IMR-90 (cell line): ENCODE data around the gene BRD4. TPM values are rescaled to one million over a fixed set of nuclear protein-coding genes. Genes with fewer than 3 reads are reported as not detected.
A peak's percentile ranks its signal among the peaks of the same experiment; 100 is the strongest.

Experiments
- ATAC-seq: fragments of 200-7000 bp; cut with Tn5 transposase; 2 replicates; pipeline ENCODE4 v1.9.1; 2020; ENCODE audit warnings: low read depth, mild to moderate bottlenecking, moderate library complexity
- BruUV-seq: library from RNA; stranded (reverse); fragments of 400-500 nt; replicated peaks from 2 replicates; lab custom pipeline; 2021; lab: Mats Ljungman, UMichigan
- CTCF ChIA-PET: fragments of 300-600 bp; formaldehyde crosslinking; extraction: SDS; loops from one replicate; lab custom pipeline; 2021; ENCODE audit warnings: antibody characterized with exemption; lab: Yijun Ruan, JAX
- POLR2A ChIA-PET: fragments of 300-600 bp; sonication (Branson Sonifier 250); formaldehyde crosslinking; loops from one replicate; lab custom pipeline; 2022; ENCODE audit warnings: antibody characterized with exemption; ENCODE audit not compliant: unreplicated experiment; lab: Charles Lee
- DNase-seq: peaks from one replicate; pipeline ENCODE4 v3.0.0; 2013
- H2AFZ ChIP-seq: replicated peaks from 2 replicates; pipeline ENCODE3; 2013; ENCODE audit warnings: low read length, mild to moderate bottlenecking; ENCODE audit not compliant: poor library complexity
- H2AK5ac ChIP-seq: 2 replicates; pipeline ENCODE4 v1.6.1; 2013; ENCODE audit warnings: low read depth, low read length, inconsistent platforms
- H2AK9ac ChIP-seq: replicated peaks from 2 replicates; pipeline ENCODE3; 2013; ENCODE audit warnings: mild to moderate bottlenecking, low read depth, low read length, moderate library complexity; ENCODE audit not compliant: poor library complexity
- H2BK120ac ChIP-seq: 2 replicates; pipeline ENCODE4 v1.6.1; 2013; ENCODE audit warnings: low read depth, low read length, inconsistent platforms
- H2BK15ac ChIP-seq: 3 replicates; pipeline ENCODE4 v1.6.1; 2013; ENCODE audit warnings: low read depth, low read length, inconsistent platforms
- H2BK20ac ChIP-seq: 2 replicates; pipeline ENCODE4 v1.6.1; 2013; ENCODE audit warnings: low read depth, mild to moderate bottlenecking, inconsistent platforms, low read length, moderate library complexity
- H2BK5ac ChIP-seq: 2 replicates; pipeline ENCODE4 v1.6.1; 2013; ENCODE audit warnings: mild to moderate bottlenecking, low read depth, low read length, inconsistent platforms; ENCODE audit not compliant: poor library complexity, severe bottlenecking
- H3K14ac ChIP-seq: replicated peaks from 2 replicates; pipeline ENCODE4 v1.6.1; 2013; ENCODE audit warnings: low read depth, low read length, inconsistent platforms
- H3K18ac ChIP-seq: 2 replicates; pipeline ENCODE4 v1.6.1; 2013; ENCODE audit warnings: low read depth, low read length, control low read depth
- H3K23ac ChIP-seq: 2 replicates; pipeline ENCODE4 v1.6.1; 2013; ENCODE audit warnings: low read depth, low read length, inconsistent platforms
- H3K27ac ChIP-seq: 2 replicates; pipeline ENCODE4 v1.5.1; 2013; ENCODE audit warnings: mild to moderate bottlenecking, control low read depth, low read length; ENCODE audit not compliant: insufficient read depth
- H3K27me3 ChIP-seq: 2 replicates; pipeline ENCODE4 v1.6.1; 2013; ENCODE audit warnings: low read length; ENCODE audit not compliant: control insufficient read depth, insufficient read depth
- H3K36me3 ChIP-seq: 2 replicates; pipeline ENCODE4 v1.6.1; 2013; ENCODE audit warnings: low read length, mixed read lengths; ENCODE audit not compliant: control insufficient read depth, insufficient read depth
- H3K4ac ChIP-seq: 2 replicates; pipeline ENCODE4 v1.6.1; 2013; ENCODE audit warnings: low read depth, low read length, inconsistent platforms
- H3K4me1 ChIP-seq: 2 replicates; pipeline ENCODE4 v1.6.1; 2013; ENCODE audit warnings: low read length, mixed read lengths; ENCODE audit not compliant: control insufficient read depth, insufficient read depth
- H3K4me2 ChIP-seq: 2 replicates; pipeline ENCODE4 v1.6.1; 2013; ENCODE audit warnings: low read depth, mild to moderate bottlenecking, control low read depth, low read length, moderate library complexity
- H3K4me3 ChIP-seq: 2 replicates; pipeline ENCODE4 v1.5.1; 2013; ENCODE audit warnings: low read depth, mild to moderate bottlenecking, control low read depth, low read length, moderate library complexity; ENCODE audit not compliant: insufficient read depth
- H3K56ac ChIP-seq: 2 replicates; pipeline ENCODE4 v1.6.1; 2013; ENCODE audit warnings: low read length, inconsistent platforms; ENCODE audit not compliant: insufficient read depth; ENCODE audit errors: extremely low read depth
- H3K79me1 ChIP-seq, 2 experiments: 2 replicates each; pipeline ENCODE4 v1.6.1; 2013; ENCODE audit warnings: low read length in 2 of 2, inconsistent platforms in 1 of 2, low read depth in 1 of 2
- H3K9ac ChIP-seq: 2 replicates; pipeline ENCODE4 v1.6.1; 2013; ENCODE audit warnings: low read depth, low read length, control low read depth
- H3K9me1 ChIP-seq: 2 replicates; pipeline ENCODE4 v1.6.1; 2013; ENCODE audit warnings: low read length, inconsistent platforms; ENCODE audit not compliant: insufficient read depth
- H3K9me3 ChIP-seq: 2 replicates; pipeline ENCODE4 v1.6.1; 2013; ENCODE audit warnings: low read length; ENCODE audit not compliant: control insufficient read depth, insufficient read depth
- H4K20me1 ChIP-seq: 2 replicates; pipeline ENCODE4 v1.6.1; 2013; ENCODE audit warnings: low read length, inconsistent platforms; ENCODE audit not compliant: insufficient read depth
- H4K5ac ChIP-seq: 2 replicates; pipeline ENCODE4 v1.6.1; 2013; ENCODE audit warnings: mild to moderate bottlenecking, low read depth, low read length, control low read depth
- H4K8ac ChIP-seq, 2 experiments: 2 replicates each; pipeline ENCODE4 v1.6.1; 2013; ENCODE audit warnings: low read depth in 2 of 2, low read length in 2 of 2, control low read depth in 1 of 2, inconsistent platforms in 1 of 2
- H4K91ac ChIP-seq: 2 replicates; pipeline ENCODE4 v1.6.1; 2013; ENCODE audit warnings: low read depth, low read length, inconsistent platforms; ENCODE audit not compliant: insufficient read depth
- BHLHE40 ChIP-seq: fragments of 150-350 bp; IDR thresholded peaks from 2 replicates; pipeline ENCODE4 v1.6.1; 2016; ENCODE audit warnings: mild to moderate bottlenecking, low read depth, low read length
- CHD1 ChIP-seq: IDR thresholded peaks from 2 replicates; pipeline ENCODE4 v1.6.1; 2012; ENCODE audit warnings: low read depth, low read length, improper control_type of control experiment
- FOS ChIP-seq: fragments of 150-350 bp; IDR thresholded peaks from 2 replicates; pipeline ENCODE4 v1.6.1; 2016; ENCODE audit warnings: low read depth, low read length
- MAFK ChIP-seq: IDR thresholded peaks from 2 replicates; pipeline ENCODE4 v1.6.1; 2012; ENCODE audit warnings: low read depth, low read length, improper control_type of control experiment
- MAZ ChIP-seq: IDR thresholded peaks from 2 replicates; pipeline ENCODE4 v1.6.1; 2012; ENCODE audit warnings: low read depth, mild to moderate bottlenecking, low read length, improper control_type of control experiment, moderate library complexity, borderline replicate concordance
- MXI1 ChIP-seq: IDR thresholded peaks from 2 replicates; pipeline ENCODE4 v1.6.1; 2012; ENCODE audit warnings: low read depth, mild to moderate bottlenecking, low read length, moderate library complexity, borderline replicate concordance
- NFE2L2 ChIP-seq: fragments of 150-350 bp; IDR thresholded peaks from 2 replicates; pipeline ENCODE4 v1.6.1; 2016; ENCODE audit warnings: low read depth, mild to moderate bottlenecking, low read length
- POLR2A ChIP-seq: IDR thresholded peaks from 2 replicates; pipeline ENCODE4 v1.6.1; 2012; ENCODE audit warnings: mild to moderate bottlenecking, low read depth, low read length
- RAD21 ChIP-seq: IDR thresholded peaks from 2 replicates; pipeline ENCODE4 v1.6.1; 2012; ENCODE audit warnings: low read length, improper control_type of control experiment
- RCOR1 ChIP-seq: IDR thresholded peaks from 2 replicates; pipeline ENCODE4 v1.6.1; 2012; ENCODE audit warnings: mild to moderate bottlenecking, low read length, improper control_type of control experiment; ENCODE audit not compliant: insufficient replicate concordance
- RFX5 ChIP-seq: IDR thresholded peaks from 2 replicates; pipeline ENCODE4 v1.8.0; 2012; ENCODE audit warnings: low read depth, mild to moderate bottlenecking, low read length, moderate library complexity
- SMC3 ChIP-seq: fragments of 150-350 bp; IDR thresholded peaks from 2 replicates; pipeline ENCODE4 v1.6.1; 2016; ENCODE audit warnings: low read depth, mild to moderate bottlenecking, antibody characterized with exemption, low read length, moderate library complexity
- WGBS, 2 experiments: methylation state at CpG; one replicate each; pipeline versions ENCODE4 v1.1.5 to v1.1.7; 2013; ENCODE audit warnings: missing lambda C conversion rate in 2 of 2; ENCODE audit not compliant: insufficient read length in 1 of 2; ENCODE audit errors: extremely low coverage in 2 of 2; 5-methylcytosine and 5-hydroxymethylcytosine counted together
- dilution Hi-C: fragments of 300-500 bp; cut with HindIII; formaldehyde crosslinking; loops from one replicate; pipeline ENCODE4 v1.14.3; 2018; ENCODE audit warnings: low sequenced_read_pairs; ENCODE audit not compliant: unreplicated experiment
- in situ Hi-C: fragments of 300-500 bp; cut with MboI; formaldehyde crosslinking; loops from 3 replicates; pipeline ENCODE4 v1.14.3; 2019; ENCODE audit warnings: low sequenced_read_pairs, inconsistent platforms, mixed read lengths
- intact Hi-C: fragments of 100-400 bp; cut with micrococcal nuclease; formaldehyde crosslinking; loops from 2 replicates; pipeline ENCODE4 v1.10.0; 2022
- polyA plus RNA-seq, 3 experiments: library from polyadenylated mRNA; depleted of rRNA; stranded (reverse); fragments of >200 nt; gene quantifications; 2 replicates each; pipeline ENCODE4 v1.2.3, GENCODE V29; 2012; ENCODE audit warnings: low replicate concordance in 1 of 3
- total RNA-seq: library from RNA; depleted of rRNA; stranded (reverse); fragments of >200 nt; gene quantifications from 2 replicates; pipeline ENCODE4 v1.2.3, GENCODE V29; 2012
- TF ChIP-seq, protein P1 (sequence below): conservative IDR thresholded peaks from 2 replicates; pipeline ENCODE4 v1.5.1; 2012; ENCODE audit warnings: mild to moderate bottlenecking, low read depth, low read length, improper control_type of control experiment
- TF ChIP-seq, protein P2 (sequence below): fragments of 150-350 bp; IDR thresholded peaks from 2 replicates; pipeline ENCODE4 v1.6.1; 2016; ENCODE audit warnings: low read depth, mild to moderate bottlenecking, low read length, moderate library complexity, borderline replicate concordance

BRD4 gene
- total and polyA plus RNA-seq, 2 of the 4 experiments (the other 2 are of a cell fraction): 7.0 to 21.1 TPM

DNA sequence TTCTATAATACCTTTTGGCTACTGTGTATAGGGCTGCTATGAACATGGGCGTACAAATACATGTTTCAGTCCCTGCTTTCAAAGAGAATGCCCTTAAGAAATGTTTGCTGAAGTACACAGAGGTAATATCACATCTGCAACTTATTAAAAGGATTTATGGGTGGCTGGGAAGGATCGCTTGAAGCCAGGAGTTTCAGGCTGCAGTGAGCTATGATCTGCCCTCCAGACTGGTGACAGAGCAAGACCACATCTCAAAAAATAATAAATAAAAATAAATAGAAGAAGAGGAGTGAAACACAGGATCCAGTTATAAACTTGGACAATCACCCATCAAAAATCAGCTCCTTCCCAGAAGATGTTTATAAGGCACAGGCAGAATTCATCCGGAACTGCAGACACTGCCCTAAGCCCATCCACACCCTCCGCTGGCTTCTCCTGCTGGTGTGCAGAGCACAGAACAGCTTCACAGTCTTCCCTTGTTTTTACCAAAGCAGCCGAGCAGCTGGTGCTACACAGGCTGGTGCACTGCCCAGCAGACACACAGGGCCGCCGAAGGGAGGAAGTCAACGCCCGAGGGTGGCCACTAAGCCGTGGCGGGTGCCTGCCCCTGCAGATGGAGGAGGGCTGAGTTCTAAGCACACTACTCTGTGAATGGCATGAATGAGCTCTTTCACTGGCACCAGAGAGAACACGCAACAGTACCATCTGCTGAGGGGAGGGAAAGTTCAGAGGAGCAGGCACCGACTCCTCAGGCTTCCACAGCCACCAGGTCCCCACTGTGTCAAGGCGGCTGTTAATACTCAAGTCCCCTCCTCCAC lies 44.0 kb downstream of the BRD4 start:
- Histone ChIP-seq H2AK9ac (no peak overlapping the region), H3K9ac (no peak overlapping the region), H3K23ac (peak overlapping the region; percentile 23; the same call in 1 of the 2 replicates), H3K27ac (0 out of 2 replicates have a peak overlapping the region, but pooled peaks have one; percentile 0), H3K56ac (no peak overlapping the region), H3K36me3 (no peaks in the 10 kb centered on the region), H3K4me1 (peaks cover 43% of the 10 kb centered on the region), H2BK120ac (no peak overlapping the region), H3K4me3 (no peak overlapping the region), H2AK5ac (peak overlapping the region; percentile 11; the same call in 1 of the 2 replicates), H3K14ac (peak overlapping the region; percentile 49), H4K8ac (no peak overlapping the region), H3K9me1 (peaks cover 60% of the 10 kb centered on the region), H2BK5ac (peak overlapping the region; percentile 22), H3K27me3 (no peaks in the 10 kb centered on the region), H4K20me1 (peaks cover 99% of the 10 kb centered on the region), H3K4me2 (peak overlapping the region; percentile 5; the same call in 1 of the 2 replicates), H3K79me1 (peaks cover 0 to 89% of the 10 kb centered on the region in 2 experiments; a peak in 3 of 4 replicates), H3K18ac (no peak overlapping the region), H3K4ac (peak overlapping the region; percentile 43), H2AFZ (no peak overlapping the region), H4K5ac (no peak overlapping the region), H4K91ac (no peak overlapping the region), H2BK20ac (no peak overlapping the region), H2BK15ac (no peak overlapping the region), H3K9me3 (no peaks in the 10 kb centered on the region)
- intact Hi-C loops (no loop called here), in situ Hi-C loops (no loop called here), dilution Hi-C loops (no loop called here)
- ChIA-PET CTCF (no interaction called here), POLR2A (no interaction called here)
- ATAC-seq (peak; percentile 58), DNase-seq (peak; percentile 24)
- BruUV-seq: no TSS peak
- 71% methylated on average over 5 of the region's 14 CpGs; no CpG with 5 or more reads in 1 of the 2 experiments for WGBS, 2 experiments
- TF ChIP-seq RCOR1 (no peak), BHLHE40 (no peak), SMC3 (no peak), RFX5 (no peak), CHD1 (no peak), MXI1 (no peak), NFE2L2 (no peak), MAZ (no peak), FOS (no peak), MAFK (no peak), POLR2A (no peak), RAD21 (no peak)
- TF ChIP-seq, protein P1, sequence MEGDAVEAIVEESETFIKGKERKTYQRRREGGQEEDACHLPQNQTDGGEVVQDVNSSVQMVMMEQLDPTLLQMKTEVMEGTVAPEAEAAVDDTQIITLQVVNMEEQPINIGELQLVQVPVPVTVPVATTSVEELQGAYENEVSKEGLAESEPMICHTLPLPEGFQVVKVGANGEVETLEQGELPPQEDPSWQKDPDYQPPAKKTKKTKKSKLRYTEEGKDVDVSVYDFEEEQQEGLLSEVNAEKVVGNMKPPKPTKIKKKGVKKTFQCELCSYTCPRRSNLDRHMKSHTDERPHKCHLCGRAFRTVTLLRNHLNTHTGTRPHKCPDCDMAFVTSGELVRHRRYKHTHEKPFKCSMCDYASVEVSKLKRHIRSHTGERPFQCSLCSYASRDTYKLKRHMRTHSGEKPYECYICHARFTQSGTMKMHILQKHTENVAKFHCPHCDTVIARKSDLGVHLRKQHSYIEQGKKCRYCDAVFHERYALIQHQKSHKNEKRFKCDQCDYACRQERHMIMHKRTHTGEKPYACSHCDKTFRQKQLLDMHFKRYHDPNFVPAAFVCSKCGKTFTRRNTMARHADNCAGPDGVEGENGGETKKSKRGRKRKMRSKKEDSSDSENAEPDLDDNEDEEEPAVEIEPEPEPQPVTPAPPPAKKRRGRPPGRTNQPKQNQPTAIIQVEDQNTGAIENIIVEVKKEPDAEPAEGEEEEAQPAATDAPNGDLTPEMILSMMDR: no peak
- TF ChIP-seq, protein P2, sequence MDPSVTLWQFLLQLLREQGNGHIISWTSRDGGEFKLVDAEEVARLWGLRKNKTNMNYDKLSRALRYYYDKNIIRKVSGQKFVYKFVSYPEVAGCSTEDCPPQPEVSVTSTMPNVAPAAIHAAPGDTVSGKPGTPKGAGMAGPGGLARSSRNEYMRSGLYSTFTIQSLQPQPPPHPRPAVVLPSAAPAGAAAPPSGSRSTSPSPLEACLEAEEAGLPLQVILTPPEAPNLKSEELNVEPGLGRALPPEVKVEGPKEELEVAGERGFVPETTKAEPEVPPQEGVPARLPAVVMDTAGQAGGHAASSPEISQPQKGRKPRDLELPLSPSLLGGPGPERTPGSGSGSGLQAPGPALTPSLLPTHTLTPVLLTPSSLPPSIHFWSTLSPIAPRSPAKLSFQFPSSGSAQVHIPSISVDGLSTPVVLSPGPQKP: no peak
